Cardiac muscle cell (in vitro differentiated cells and primary cell): ENCODE results near the gene CILP. TPM values are rescaled to one million over a fixed set of nuclear protein-coding genes. Genes with fewer than 3 reads are reported as not detected.

Source experiments
- DNase-seq, 2 donors: peaks; one replicate each; pipeline versions ENCODE4 v3.0.0 to v3.0.0-alpha.2; 2010 to 2017; ENCODE audit warnings: low read depth in 1 of 2, low spot score in 1 of 2
- H3K27ac ChIP-seq: fragments of 200-600 bp; sonication (generic); 2 replicates; pipeline ENCODE4 v1.5.1; 2016
- H3K27me3 ChIP-seq: fragments of 200-600 bp; sonication (generic); 2 replicates; pipeline ENCODE4 v1.6.0; 2016; ENCODE audit warnings: control low read depth
- H3K36me3 ChIP-seq: fragments of 200-600 bp; sonication (generic); 2 replicates; pipeline ENCODE4 v1.5.1; 2016; ENCODE audit warnings: control low read depth
- H3K4me1 ChIP-seq: fragments of 200-600 bp; sonication (generic); 2 replicates; pipeline ENCODE4 v1.8.1; 2017; ENCODE audit warnings: low read depth, mild to moderate bottlenecking, mixed run types
- H3K4me3 ChIP-seq: fragments of 200-600 bp; sonication (generic); 2 replicates; pipeline ENCODE4 v1.5.1; 2016; ENCODE audit warnings: mild to moderate bottlenecking
- H3K9me3 ChIP-seq: fragments of 200-600 bp; sonication (generic); 2 replicates; pipeline ENCODE4 v1.5.1; 2017; ENCODE audit warnings: low read depth, mild to moderate bottlenecking, control low read depth
- CTCF ChIP-seq: IDR thresholded peaks from 2 replicates; pipeline ENCODE4 v1.5.1; 2012; ENCODE audit warnings: low read depth, mild to moderate bottlenecking, low read length
- polyA plus RNA-seq: library from polyadenylated mRNA; unstranded; fragments of >200 nt; fragmentation: Nextera tagmentation; extraction: Ambion mirVana; gene quantifications from 2 replicates; pipeline ENCODE4 v1.2.1, GENCODE V29; 2016
- total RNA-seq: library from RNA; depleted of rRNA; stranded (reverse); fragments of >200 nt; gene quantifications from 2 replicates; pipeline ENCODE4 v1.2.3, GENCODE V29; 2016

Gene CILP
- total and polyA plus RNA-seq, 2 experiments from 2014 or later, result 0.50 to 1.0 TPM

GRCh38 chr15:65221697-65222096, 10.4 kb upstream of the CILP start:
- no peaks in the 10 kb centered on the region for H3K36me3 ChIP-seq
- no peak for DNase-seq
- no peak overlapping the region for H3K27ac ChIP-seq
- no peaks in the 10 kb centered on the region for H3K27me3 ChIP-seq
- TF ChIP-seq CTCF, result no peak
- no peak overlapping the region for H3K4me3 ChIP-seq
- no peaks in the 10 kb centered on the region for H3K9me3 ChIP-seq
- H3K4me1 ChIP-seq, result peaks cover 8% of the 10 kb centered on the region

GRCh38 chr15:65219137-65219536, 7.9 kb upstream of the CILP start:
- H3K4me3 ChIP-seq, result no peak overlapping the region
- DNase-seq, result no peak
- H3K36me3 ChIP-seq, result no peaks in the 10 kb centered on the region
- no peaks in the 10 kb centered on the region for H3K27me3 ChIP-seq
- peaks cover 8% of the 10 kb centered on the region for H3K4me1 ChIP-seq
- H3K9me3 ChIP-seq, result no peaks in the 10 kb centered on the region
- TF ChIP-seq CTCF, result no peak
- H3K27ac ChIP-seq, result no peak overlapping the region

GRCh38 chr15:65217526-65218482, 6.5 kb upstream of the CILP start:
- H3K4me1 ChIP-seq, result peaks cover 8% of the 10 kb centered on the region
- H3K27me3 ChIP-seq, result no peaks in the 10 kb centered on the region
- no peaks in the 10 kb centered on the region for H3K36me3 ChIP-seq
- H3K9me3 ChIP-seq, result no peaks in the 10 kb centered on the region
- no peak overlapping the region for H3K27ac ChIP-seq
- TF ChIP-seq CTCF, result no peak
- H3K4me3 ChIP-seq, result no peak overlapping the region
- DNase-seq, result no peak

- H3K27me3 ChIP-seq, result no peaks in the 10 kb centered on the region
- TF ChIP-seq CTCF, result no peak
Measured at GRCh38 chr15:65215496-65215895, 4.2 kb upstream of the CILP start.

GRCh38 chr15:65214010-65214409, 2.7 kb upstream of the CILP start:
- Histone ChIP-seq H3K27me3 (no peaks in the 10 kb centered on the region), H3K27ac (no peak overlapping the region), H3K4me3 (no peak overlapping the region), H3K4me1 (peaks cover 23% of the 10 kb centered on the region), H3K36me3 (no peaks in the 10 kb centered on the region), H3K9me3 (no peaks in the 10 kb centered on the region)
- no peak for TF ChIP-seq CTCF
- no peak for DNase-seq

More at GRCh38 chr15:65215496-65215895, 4.2 kb upstream of the CILP start:
- peaks cover 15% of the 10 kb centered on the region for H3K4me1 ChIP-seq
- H3K36me3 ChIP-seq, result no peaks in the 10 kb centered on the region
- no peak for DNase-seq
- H3K4me3 ChIP-seq, result no peak overlapping the region
- no peak overlapping the region for H3K27ac ChIP-seq
- no peaks in the 10 kb centered on the region for H3K9me3 ChIP-seq
